Body of pancreas (tissue), 4 donors: ENCODE results near the gene PTPRN.

Experiments used
- CTCF ChIP-seq, 7 experiments: fragments of 450-650 bp in 4 of 7; fragments of 200-600 bp in 3 of 7; sonication (generic) in 3 of 7; IDR thresholded peaks; one replicate each; pipeline ENCODE4 v1.5.1; 2016 to 2019; ENCODE audit warnings: antibody characterized with exemption in 7 of 7
- POLR2A ChIP-seq, 3 donors: fragments of 450-650 bp; IDR thresholded peaks; one replicate each; pipeline ENCODE4 v1.6.1; 2016; ENCODE audit warnings: antibody characterized with exemption in 3 of 3, mild to moderate bottlenecking in 2 of 3

GRCh38 chr2:219358170-219359075 is 49.2 kb upstream of the PTPRN start:
- no peak for TF ChIP-seq CTCF (IDR thresholded peaks at IDR 0.05)
- no peak for TF ChIP-seq POLR2A (IDR thresholded peaks at IDR 0.05)
